ENCODE data around the gene ROR1. TPM values are rescaled to one million over a fixed set of nuclear protein-coding genes. Genes with fewer than 3 reads are reported as not detected.

ROR1 gene
- total RNA-seq, 1 experiment from 2014 or later: 37.2 TPM

GRCh38 chr1:63892632-63893395, 119.0 kb downstream of the ROR1 start:
- Histone ChIP-seq H3K9me3 (no peaks in the 10 kb centered on the region), H3K4me3 (ENCODE audit: low read depth, low read length) (no peak overlapping the region), H3K4me1 (no peaks in the 10 kb centered on the region), H3K27me3 (replicated peaks; ENCODE audit: control insufficient read depth, insufficient read depth, low read length) (no peaks in the 10 kb centered on the region), H3K36me3 (ENCODE audit: control insufficient read depth, insufficient read depth, low read length) (no peaks in the 10 kb centered on the region)
- intact Hi-C loops (cut with micrococcal nuclease; ENCODE audit: unreplicated experiment): no loop called here
- Mint-ChIP-seq H3K4me1 (ENCODE audit: low read depth, unreplicated experiment) (no peaks in the 10 kb centered on the region), H3K9me3 (ENCODE audit: unreplicated experiment) (no peaks in the 10 kb centered on the region), H3K27ac (ENCODE audit: unreplicated experiment) (peak overlapping the region; percentile 37), H3K27me3 (ENCODE audit: insufficient read depth, unreplicated experiment) (no peaks in the 10 kb centered on the region), H3K36me3 (ENCODE audit: insufficient read depth, unreplicated experiment) (peaks cover 6% of the 10 kb centered on the region), H3K4me3 (ENCODE audit: unreplicated experiment) (no peak overlapping the region)
- no peak for DNase-seq
- no peak for TF ChIP-seq CTCF (IDR thresholded peaks at IDR 0.05; ENCODE audit: insufficient read depth in 1 of 2, low read depth in 1 of 2, low read length in 1 of 2, severe bottlenecking in 1 of 2, unreplicated experiment in 1 of 2)
- BruUV-seq (replicated peaks): no TSS peak
- CTCF ChIA-PET: no interaction called here
- POLR2A ChIA-PET: no interaction called here

GRCh38 chr1:63893976-63894375, 120.2 kb downstream of the ROR1 start:
- intact Hi-C loops (cut with micrococcal nuclease; ENCODE audit: unreplicated experiment): no loop called here
- peaks cover 3% of the 10 kb centered on the region for H3K36me3 Mint-ChIP-seq (ENCODE audit: insufficient read depth, unreplicated experiment)
- peaks cover 9% of the 10 kb centered on the region for H3K4me1 Mint-ChIP-seq (ENCODE audit: low read depth, unreplicated experiment)
- Histone ChIP-seq H3K27me3 (replicated peaks; ENCODE audit: control insufficient read depth, insufficient read depth, low read length) (no peaks in the 10 kb centered on the region), H3K9me3 (no peaks in the 10 kb centered on the region), H3K36me3 (ENCODE audit: control insufficient read depth, insufficient read depth, low read length) (no peaks in the 10 kb centered on the region), H3K4me3 (ENCODE audit: low read depth, low read length) (no peak overlapping the region), H3K4me1 (no peaks in the 10 kb centered on the region)
- POLR2A ChIA-PET: no interaction called here
- H3K27me3 Mint-ChIP-seq (ENCODE audit: insufficient read depth, unreplicated experiment): no peaks in the 10 kb centered on the region
- no peak for TF ChIP-seq CTCF (IDR thresholded peaks at IDR 0.05; ENCODE audit: insufficient read depth in 1 of 2, low read depth in 1 of 2, low read length in 1 of 2, severe bottlenecking in 1 of 2, unreplicated experiment in 1 of 2)
- H3K4me3 Mint-ChIP-seq (ENCODE audit: unreplicated experiment): no peak overlapping the region
- CTCF ChIA-PET: no interaction called here
- no peaks in the 10 kb centered on the region for H3K9me3 Mint-ChIP-seq (ENCODE audit: unreplicated experiment)
- DNase-seq: no peak
- no peak overlapping the region for H3K27ac Mint-ChIP-seq (ENCODE audit: unreplicated experiment)
- no TSS peak for BruUV-seq (replicated peaks)

- Histone ChIP-seq H3K9me3 (no peaks in the 10 kb centered on the region), H3K4me1 (no peaks in the 10 kb centered on the region), H3K36me3 (ENCODE audit: control insufficient read depth, insufficient read depth, low read length) (no peaks in the 10 kb centered on the region), H3K4me3 (ENCODE audit: low read depth, low read length) (no peak overlapping the region), H3K27me3 (replicated peaks; ENCODE audit: control insufficient read depth, insufficient read depth, low read length) (no peaks in the 10 kb centered on the region)
- CTCF ChIA-PET: no interaction called here
- Mint-ChIP-seq H3K9me3 (ENCODE audit: unreplicated experiment) (no peaks in the 10 kb centered on the region), H3K4me3 (ENCODE audit: unreplicated experiment) (no peak overlapping the region), H3K36me3 (ENCODE audit: insufficient read depth, unreplicated experiment) (no peaks in the 10 kb centered on the region), H3K27ac (ENCODE audit: unreplicated experiment) (no peak overlapping the region), H3K4me1 (ENCODE audit: low read depth, unreplicated experiment) (peaks cover 9% of the 10 kb centered on the region), H3K27me3 (ENCODE audit: insufficient read depth, unreplicated experiment) (no peaks in the 10 kb centered on the region)
- POLR2A ChIA-PET: no interaction called here
- no peak for DNase-seq
- TF ChIP-seq CTCF (IDR thresholded peaks at IDR 0.05; ENCODE audit: insufficient read depth in 1 of 2, low read depth in 1 of 2, low read length in 1 of 2, severe bottlenecking in 1 of 2, unreplicated experiment in 1 of 2): no peak
- intact Hi-C loops (cut with micrococcal nuclease; ENCODE audit: unreplicated experiment): no loop called here
- BruUV-seq (replicated peaks): no TSS peak
These were observed 120.9 kb downstream of the ROR1 start for GRCh38 chr1:63894627-63895265.

All from Caco-2 (cell line).